Mammary epithelial cell (primary cell): ENCODE data around the gene PCDHA1.

Experiments
- EZH2 ChIP-seq: IDR thresholded peaks from 2 replicates; pipeline ENCODE4 v1.6.1; 2012; ENCODE audit warnings: low read length, inconsistent platforms, borderline replicate concordance
- TF ChIP-seq, protein P1 (sequence below), 2 donors: IDR thresholded peaks in 1 of 2; conservative IDR thresholded peaks in 1 of 2; 2 replicates each; pipeline ENCODE4 v1.5.1; 2011 to 2012; ENCODE audit warnings: inconsistent platforms in 2 of 2, low read length in 2 of 2, mild to moderate bottlenecking in 2 of 2, control low read depth in 1 of 2, low read depth in 1 of 2; ENCODE audit not compliant: insufficient read depth in 1 of 2; ENCODE audit errors: extremely low read depth in 1 of 2

DNA sequence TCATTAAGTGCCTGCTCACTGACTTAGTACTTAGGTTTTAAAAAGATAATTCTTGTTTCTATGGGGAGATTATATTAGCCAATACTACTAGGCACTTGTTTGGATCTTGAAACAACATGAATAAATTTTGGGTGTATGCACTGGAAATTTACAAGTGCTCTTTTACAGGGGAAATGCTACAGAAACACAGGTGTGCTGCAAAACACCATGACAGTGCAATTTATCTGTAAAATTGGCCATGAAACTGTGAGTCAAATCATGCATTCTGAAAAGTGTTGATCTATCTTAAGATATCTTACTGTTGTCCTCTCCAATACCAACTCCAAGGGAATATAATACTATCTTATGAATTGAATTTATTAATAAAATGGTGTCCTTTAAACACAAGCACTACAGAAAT is 253.1 kb downstream of the PCDHA1 start:
- TF ChIP-seq, protein P1, sequence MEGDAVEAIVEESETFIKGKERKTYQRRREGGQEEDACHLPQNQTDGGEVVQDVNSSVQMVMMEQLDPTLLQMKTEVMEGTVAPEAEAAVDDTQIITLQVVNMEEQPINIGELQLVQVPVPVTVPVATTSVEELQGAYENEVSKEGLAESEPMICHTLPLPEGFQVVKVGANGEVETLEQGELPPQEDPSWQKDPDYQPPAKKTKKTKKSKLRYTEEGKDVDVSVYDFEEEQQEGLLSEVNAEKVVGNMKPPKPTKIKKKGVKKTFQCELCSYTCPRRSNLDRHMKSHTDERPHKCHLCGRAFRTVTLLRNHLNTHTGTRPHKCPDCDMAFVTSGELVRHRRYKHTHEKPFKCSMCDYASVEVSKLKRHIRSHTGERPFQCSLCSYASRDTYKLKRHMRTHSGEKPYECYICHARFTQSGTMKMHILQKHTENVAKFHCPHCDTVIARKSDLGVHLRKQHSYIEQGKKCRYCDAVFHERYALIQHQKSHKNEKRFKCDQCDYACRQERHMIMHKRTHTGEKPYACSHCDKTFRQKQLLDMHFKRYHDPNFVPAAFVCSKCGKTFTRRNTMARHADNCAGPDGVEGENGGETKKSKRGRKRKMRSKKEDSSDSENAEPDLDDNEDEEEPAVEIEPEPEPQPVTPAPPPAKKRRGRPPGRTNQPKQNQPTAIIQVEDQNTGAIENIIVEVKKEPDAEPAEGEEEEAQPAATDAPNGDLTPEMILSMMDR (conservative IDR thresholded peaks at IDR 0.05 in 1 of 2, IDR thresholded peaks at IDR 0.05 in 1 of 2; ENCODE audit: extremely low read depth in 1 of 2, insufficient read depth in 1 of 2, low read depth in 1 of 2, low read length in 2 of 2) = no peak
- TF ChIP-seq EZH2 = no peak
